H9 (cell line): ENCODE measurements around the gene CD4. TPM values are rescaled to one million over a fixed set of nuclear protein-coding genes. Genes with fewer than 3 reads are reported as not detected.

ENCODE experiments used
- DNase-seq: peaks from one replicate; pipeline ENCODE4 v3.0.0-alpha.2; 2017
- H2AFZ ChIP-seq: one replicate; pipeline ENCODE4 v1.6.1; 2013; ENCODE audit warnings: mild to moderate bottlenecking, low read length, control low read depth, moderate library complexity
- H2AK5ac ChIP-seq: 2 replicates; pipeline ENCODE4 v1.6.1; 2013; ENCODE audit warnings: low read length, control low read depth, mixed read lengths; ENCODE audit not compliant: insufficient read length
- H2BK120ac ChIP-seq: one replicate; pipeline ENCODE4 v1.6.1; 2013; ENCODE audit warnings: low read depth, mild to moderate bottlenecking, low read length, control low read depth, inconsistent platforms; ENCODE audit not compliant: poor library complexity, severe bottlenecking
- H2BK12ac ChIP-seq: 2 replicates; pipeline ENCODE4 v1.6.1; 2013; ENCODE audit warnings: low read length, control low read depth, mixed read lengths, low read depth; ENCODE audit not compliant: insufficient read length
- H2BK15ac ChIP-seq: 2 replicates; pipeline ENCODE4 v1.6.1; 2013; ENCODE audit warnings: low read depth, low read length, control low read depth
- H2BK20ac ChIP-seq: one replicate; pipeline ENCODE4 v1.6.1; 2013; ENCODE audit warnings: low read depth, mild to moderate bottlenecking, low read length, control low read depth, inconsistent platforms; ENCODE audit not compliant: poor library complexity, severe bottlenecking
- H2BK5ac ChIP-seq: 2 replicates; pipeline ENCODE4 v1.6.1; 2013; ENCODE audit warnings: low read length, control low read depth, mixed read lengths; ENCODE audit not compliant: insufficient read length
- H3K14ac ChIP-seq: 2 replicates; pipeline ENCODE4 v1.6.1; 2013; ENCODE audit warnings: low read length, control low read depth; ENCODE audit not compliant: insufficient read depth
- H3K18ac ChIP-seq: 2 replicates; pipeline ENCODE4 v1.6.1; 2013; ENCODE audit warnings: low read depth, mild to moderate bottlenecking, mixed read lengths, low read length, control low read depth; ENCODE audit not compliant: insufficient read length
- H3K23ac ChIP-seq: 2 replicates; pipeline ENCODE4 v1.6.1; 2013; ENCODE audit warnings: low read length, control low read depth, mixed read lengths, low read depth; ENCODE audit not compliant: insufficient read length
- H3K23me2 ChIP-seq: 2 replicates; pipeline ENCODE4 v1.6.1; 2013; ENCODE audit warnings: low read depth, mild to moderate bottlenecking, mixed read lengths, low read length, control low read depth; ENCODE audit not compliant: insufficient read length, poor library complexity, severe bottlenecking
- H3K27ac ChIP-seq: 2 replicates; pipeline ENCODE4 v1.5.1; 2013; ENCODE audit warnings: low read length, control low read depth, mixed read lengths, low read depth; ENCODE audit not compliant: insufficient read length
- H3K27me3 ChIP-seq: 2 replicates; pipeline ENCODE4 v1.6.1; 2013; ENCODE audit warnings: low read length, control low read depth, inconsistent platforms; ENCODE audit not compliant: insufficient read depth
- H3K4ac ChIP-seq: 2 replicates; pipeline ENCODE4 v1.6.1; 2013; ENCODE audit warnings: low read depth, mild to moderate bottlenecking, control low read depth, inconsistent platforms, low read length, moderate library complexity
- H3K4me1 ChIP-seq: 2 replicates; pipeline ENCODE4 v1.6.1; 2013; ENCODE audit warnings: low read length, control low read depth, inconsistent platforms; ENCODE audit not compliant: insufficient read depth
- H3K4me2 ChIP-seq: 2 replicates; pipeline ENCODE4 v1.6.1; 2013; ENCODE audit warnings: low read length, control low read depth, mixed read lengths; ENCODE audit not compliant: insufficient read length, insufficient read depth
- H3K56ac ChIP-seq: 2 replicates; pipeline ENCODE4 v1.6.1; 2013; ENCODE audit warnings: low read depth, mild to moderate bottlenecking, mixed read lengths, low read length, control low read depth; ENCODE audit not compliant: insufficient read length
- H3K79me1 ChIP-seq: 2 replicates; pipeline ENCODE4 v1.6.1; 2013; ENCODE audit warnings: low read depth, mild to moderate bottlenecking, moderate library complexity, low read length, control low read depth, inconsistent platforms; ENCODE audit not compliant: insufficient read depth, poor library complexity, severe bottlenecking
- H3K79me2 ChIP-seq: 2 replicates; pipeline ENCODE4 v1.6.1; 2013; ENCODE audit warnings: low read length, control low read depth, inconsistent platforms; ENCODE audit not compliant: insufficient read depth
- H3K9ac ChIP-seq: 2 replicates; pipeline ENCODE4 v1.6.1; 2013; ENCODE audit warnings: low read length, control low read depth, mixed read lengths; ENCODE audit not compliant: insufficient read length; ENCODE audit errors: extremely low read depth
- H3K9me3 ChIP-seq: one replicate; pipeline ENCODE4 v1.6.1; 2013; ENCODE audit warnings: low read depth, low read length, inconsistent platforms; ENCODE audit not compliant: control insufficient read depth
- H3T11ph ChIP-seq: one replicate; pipeline ENCODE4 v1.6.1; 2013; ENCODE audit warnings: mild to moderate bottlenecking, low read length, control low read depth, inconsistent platforms
- H4K20me1 ChIP-seq: one replicate; pipeline ENCODE4 v1.6.1; 2013; ENCODE audit not compliant: control insufficient read depth, insufficient read length, insufficient read depth
- H4K5ac ChIP-seq: 2 replicates; pipeline ENCODE4 v1.6.1; 2013; ENCODE audit warnings: low read depth, mild to moderate bottlenecking, mixed read lengths, low read length, control low read depth; ENCODE audit not compliant: insufficient read length
- H4K8ac ChIP-seq: replicated peaks from 2 replicates; pipeline ENCODE4 v1.6.1; 2013; ENCODE audit warnings: low read length, control low read depth, mixed read lengths, low read depth; ENCODE audit not compliant: insufficient read length
- H4K91ac ChIP-seq: 2 replicates; pipeline ENCODE4 v1.6.1; 2013; ENCODE audit warnings: low read depth, mild to moderate bottlenecking, moderate library complexity, mixed read lengths, low read length, control low read depth; ENCODE audit not compliant: insufficient read length
- H3K27ac Mint-ChIP-seq, 3 experiments: 2 replicates in 2 of 3; 3 replicates in 1 of 3; pipeline ENCODE4 v1.8.0; 2020 to 2021; ENCODE audit warnings: mixed read lengths in 3 of 3, mild to moderate bottlenecking in 1 of 3, moderate library complexity in 1 of 3
- H3K27me3 Mint-ChIP-seq: 2 replicates; pipeline ENCODE4 v1.8.0; 2021; ENCODE audit warnings: low read depth, mild to moderate bottlenecking, moderate library complexity, mixed read lengths
- H3K36me3 Mint-ChIP-seq, 3 experiments: 2 replicates in 2 of 3; 3 replicates in 1 of 3; pipeline ENCODE4 v1.8.0; 2020 to 2021; ENCODE audit warnings: low read depth in 3 of 3, mixed read lengths in 3 of 3; ENCODE audit not compliant: insufficient read depth in 1 of 3
- H3K4me1 Mint-ChIP-seq, 2 experiments: 2 replicates each; pipeline ENCODE4 v1.8.0; 2020; ENCODE audit warnings: mixed read lengths in 2 of 2
- H3K4me3 Mint-ChIP-seq, 2 experiments: 2 replicates in 1 of 2; 3 replicates in 1 of 2; pipeline ENCODE4 v1.8.0; 2020 to 2021; ENCODE audit warnings: mild to moderate bottlenecking in 2 of 2, mixed read lengths in 2 of 2, moderate library complexity in 1 of 2
- H3K9me3 Mint-ChIP-seq, 2 experiments: 2 replicates in 1 of 2; 3 replicates in 1 of 2; pipeline ENCODE4 v1.8.0; 2020; ENCODE audit warnings: mild to moderate bottlenecking in 2 of 2, mixed read lengths in 2 of 2, moderate library complexity in 1 of 2
- WGBS: extraction: QIAGEN DNeasy Blood & Tissue Kit; methylation state at CpG from one replicate; pipeline ENCODE4 v1.1.7; 2013; ENCODE audit warnings: missing lambda C conversion rate, low lambda C conversion rate, mixed read lengths; ENCODE audit not compliant: insufficient read length; ENCODE audit errors: extremely low coverage; 5-methylcytosine and 5-hydroxymethylcytosine counted together
- total RNA-seq: library from RNA; stranded (reverse); gene quantifications from 2 replicates; pipeline ENCODE4 v1.2.1, GENCODE V29; 2021
- TF ChIP-seq, protein P1 (sequence below): fragments of 200-600 bp; sonication (generic); conservative IDR thresholded peaks from 3 replicates; pipeline ENCODE4 v1.8.0; 2021; ENCODE audit warnings: antibody characterized with exemption, mild to moderate bottlenecking

Gene CD4
- total RNA-seq, 1 experiment from 2014 or later: 1.1 TPM

DNA sequence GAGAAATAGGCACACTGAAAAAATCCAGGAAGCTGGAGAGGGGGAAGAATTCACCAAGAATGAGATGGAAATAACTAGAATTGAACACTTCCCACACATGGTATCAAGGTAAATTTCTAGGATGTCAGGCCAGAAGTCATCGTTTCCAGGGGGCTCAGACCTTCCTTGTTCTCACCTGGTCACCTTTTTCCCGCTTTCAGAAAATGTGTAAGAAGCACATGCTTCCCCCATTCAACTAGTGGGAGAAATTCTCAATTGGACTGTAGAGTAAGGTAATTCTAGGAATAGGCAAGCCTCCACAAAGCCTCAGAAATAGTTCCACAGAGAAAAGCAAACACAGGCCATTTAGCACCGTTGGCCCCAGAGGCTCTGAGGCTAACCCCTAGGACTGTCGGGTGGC, 25.9 kb upstream of the CD4 start:
- Mint-ChIP-seq H3K27me3 (peaks cover 3% of the 10 kb centered on the region), H3K27ac (peak overlapping the region in 2 of 3 experiments; percentile 92 to 93; a peak in 6 of 7 replicates), H3K9me3 (no peaks in the 10 kb centered on the region), H3K4me1 (peaks cover 46 to 61% of the 10 kb centered on the region in 2 experiments), H3K36me3 (peaks cover 2 to 5% (median 4%) of the 10 kb centered on the region in 3 experiments; a peak in 5 of 7 replicates), H3K4me3 (peak overlapping the region; percentile 17 to 69; a peak in 2 of 5 replicates)
- Histone ChIP-seq H3K27ac (no peak overlapping the region), H3K4ac (no peak overlapping the region; the same call in 1 of the 2 replicates), H2BK5ac (no peak overlapping the region), H3K4me1 (peaks cover 8% of the 10 kb centered on the region), H3K23ac (no peak overlapping the region), H3K27me3 (no peaks in the 10 kb centered on the region), H3T11ph (peak overlapping the region; percentile 81), H3K18ac (peak overlapping the region; percentile 85), H3K56ac (no peak overlapping the region), H2AK5ac (peak overlapping the region; percentile 31), H3K9ac (no peak overlapping the region), H3K4me2 (peak overlapping the region; percentile 8), H2BK15ac (no peak overlapping the region), H3K23me2 (peaks cover 22% of the 10 kb centered on the region), H2BK12ac (peak overlapping the region; percentile 16), H2BK120ac (peak overlapping the region; percentile 41), H4K91ac (no peak overlapping the region), H4K5ac (no peak overlapping the region), H3K14ac (peak overlapping the region; percentile 24), H3K79me2 (peaks cover 9% of the 10 kb centered on the region; the same call in 1 of the 2 replicates), H2AFZ (no peak overlapping the region), H2BK20ac (no peak overlapping the region), H4K20me1 (no peaks in the 10 kb centered on the region), H3K9me3 (no peaks in the 10 kb centered on the region), H4K8ac (no peak overlapping the region), H3K79me1 (no peaks in the 10 kb centered on the region)
- TF ChIP-seq, protein P1, sequence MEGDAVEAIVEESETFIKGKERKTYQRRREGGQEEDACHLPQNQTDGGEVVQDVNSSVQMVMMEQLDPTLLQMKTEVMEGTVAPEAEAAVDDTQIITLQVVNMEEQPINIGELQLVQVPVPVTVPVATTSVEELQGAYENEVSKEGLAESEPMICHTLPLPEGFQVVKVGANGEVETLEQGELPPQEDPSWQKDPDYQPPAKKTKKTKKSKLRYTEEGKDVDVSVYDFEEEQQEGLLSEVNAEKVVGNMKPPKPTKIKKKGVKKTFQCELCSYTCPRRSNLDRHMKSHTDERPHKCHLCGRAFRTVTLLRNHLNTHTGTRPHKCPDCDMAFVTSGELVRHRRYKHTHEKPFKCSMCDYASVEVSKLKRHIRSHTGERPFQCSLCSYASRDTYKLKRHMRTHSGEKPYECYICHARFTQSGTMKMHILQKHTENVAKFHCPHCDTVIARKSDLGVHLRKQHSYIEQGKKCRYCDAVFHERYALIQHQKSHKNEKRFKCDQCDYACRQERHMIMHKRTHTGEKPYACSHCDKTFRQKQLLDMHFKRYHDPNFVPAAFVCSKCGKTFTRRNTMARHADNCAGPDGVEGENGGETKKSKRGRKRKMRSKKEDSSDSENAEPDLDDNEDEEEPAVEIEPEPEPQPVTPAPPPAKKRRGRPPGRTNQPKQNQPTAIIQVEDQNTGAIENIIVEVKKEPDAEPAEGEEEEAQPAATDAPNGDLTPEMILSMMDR: no peak
- DNase-seq: no peak
- WGBS: no CpG with 5 or more reads among the region's 4 CpGs
